Measurements from ENCODE around the gene RPTOR. TPM values are rescaled to one million over a fixed set of nuclear protein-coding genes. Genes with fewer than 3 reads are reported as not detected.

RPTOR gene
- total RNA-seq, 1 donor from 2014 or later = 32.0 TPM

- no peak for TF ChIP-seq EZH2 (IDR thresholded peaks at IDR 0.05; ENCODE audit: insufficient read depth, low read length)
- H3K4me3 Mint-ChIP-seq (ENCODE audit: unreplicated experiment) = no peak overlapping the region
- peaks cover 22% of the 10 kb centered on the region for H3K4me1 Mint-ChIP-seq (ENCODE audit: low read depth, unreplicated experiment)
- Histone ChIP-seq H2AFZ (ENCODE audit: low read depth, low read length) (no peak overlapping the region), H3K79me2 (ENCODE audit: insufficient read depth, low read length) (peaks cover 74% of the 10 kb centered on the region), H3K27ac (ENCODE audit: low read depth, low read length) (no peak overlapping the region), H3K9me3 (ENCODE audit: insufficient read depth, low read depth, low read length) (no peaks in the 10 kb centered on the region), H3K36me3 (ENCODE audit: insufficient read depth, low read length) (no peaks in the 10 kb centered on the region), H3K4me3 (ENCODE audit: insufficient read depth, low read depth, low read length) (no peak overlapping the region), H4K20me1 (ENCODE audit: insufficient read depth, low read length) (peaks cover 49% of the 10 kb centered on the region), H3K4me1 (ENCODE audit: insufficient read depth, low read length) (peaks cover 3% of the 10 kb centered on the region), H3K9ac (ENCODE audit: low read length) (no peak overlapping the region), H3K27me3 (ENCODE audit: insufficient read depth, low read length) (no peaks in the 10 kb centered on the region), H3K4me2 (ENCODE audit: low read length) (no peak overlapping the region)
- H3K27me3 Mint-ChIP-seq (ENCODE audit: low read depth, unreplicated experiment) = no peaks in the 10 kb centered on the region
- peaks cover 2% of the 10 kb centered on the region for H3K36me3 Mint-ChIP-seq (ENCODE audit: low read depth, unreplicated experiment)
- peaks cover 5% of the 10 kb centered on the region for H3K9me3 Mint-ChIP-seq (ENCODE audit: unreplicated experiment)
- DNase-seq (ENCODE audit: low read depth) = no peak
- FAIRE-seq = no peak
- peak overlapping the region; percentile 47 for H3K27ac Mint-ChIP-seq (ENCODE audit: unreplicated experiment)
These were observed 149.7 kb downstream of the RPTOR start for GRCh38 chr17:80694085-80694991.

GRCh38 chr17:80694992-80695912, 150.6 kb downstream of the RPTOR start:
- Histone ChIP-seq H3K36me3 (ENCODE audit: insufficient read depth, low read length) (no peaks in the 10 kb centered on the region), H3K79me2 (ENCODE audit: insufficient read depth, low read length) (peaks cover 77% of the 10 kb centered on the region), H3K9ac (ENCODE audit: low read length) (no peak overlapping the region), H3K9me3 (ENCODE audit: insufficient read depth, low read depth, low read length) (no peaks in the 10 kb centered on the region), H3K27me3 (ENCODE audit: insufficient read depth, low read length) (no peaks in the 10 kb centered on the region), H3K27ac (ENCODE audit: low read depth, low read length) (no peak overlapping the region), H3K4me2 (ENCODE audit: low read length) (no peak overlapping the region), H3K4me3 (ENCODE audit: insufficient read depth, low read depth, low read length) (no peak overlapping the region), H3K4me1 (ENCODE audit: insufficient read depth, low read length) (peaks cover 3% of the 10 kb centered on the region), H4K20me1 (ENCODE audit: insufficient read depth, low read length) (peaks cover 51% of the 10 kb centered on the region), H2AFZ (ENCODE audit: low read depth, low read length) (no peak overlapping the region)
- peak; percentile 16 for DNase-seq (ENCODE audit: low read depth)
- Mint-ChIP-seq H3K4me3 (ENCODE audit: unreplicated experiment) (no peak overlapping the region), H3K27ac (ENCODE audit: unreplicated experiment) (no peak overlapping the region), H3K4me1 (ENCODE audit: low read depth, unreplicated experiment) (peaks cover 22% of the 10 kb centered on the region), H3K9me3 (ENCODE audit: unreplicated experiment) (peaks cover 5% of the 10 kb centered on the region), H3K36me3 (ENCODE audit: low read depth, unreplicated experiment) (peaks cover 2% of the 10 kb centered on the region), H3K27me3 (ENCODE audit: low read depth, unreplicated experiment) (no peaks in the 10 kb centered on the region)
- FAIRE-seq = no peak
- TF ChIP-seq EZH2 (IDR thresholded peaks at IDR 0.05; ENCODE audit: insufficient read depth, low read length) = no peak
- no peak for TF ChIP-seq CTCF (IDR thresholded peaks at IDR 0.05; ENCODE audit: insufficient read depth, low read depth, low read length)

- TF ChIP-seq EZH2 (IDR thresholded peaks at IDR 0.05; ENCODE audit: insufficient read depth, low read length) = no peak
- no peak for TF ChIP-seq CTCF (IDR thresholded peaks at IDR 0.05; ENCODE audit: insufficient read depth, low read depth, low read length)
- peaks cover 83% of the 10 kb centered on the region for H3K79me2 ChIP-seq (ENCODE audit: insufficient read depth, low read length)
- H4K20me1 ChIP-seq (ENCODE audit: insufficient read depth, low read length) = peaks cover 56% of the 10 kb centered on the region
- Mint-ChIP-seq H3K4me1 (ENCODE audit: low read depth, unreplicated experiment) (peaks cover 22% of the 10 kb centered on the region), H3K4me3 (ENCODE audit: unreplicated experiment) (no peak overlapping the region), H3K27me3 (ENCODE audit: low read depth, unreplicated experiment) (no peaks in the 10 kb centered on the region), H3K27ac (ENCODE audit: unreplicated experiment) (no peak overlapping the region), H3K9me3 (ENCODE audit: unreplicated experiment) (peaks cover 5% of the 10 kb centered on the region), H3K36me3 (ENCODE audit: low read depth, unreplicated experiment) (peaks cover 2% of the 10 kb centered on the region)
- no peaks in the 10 kb centered on the region for H3K27me3 ChIP-seq (ENCODE audit: insufficient read depth, low read length)
- no peaks in the 10 kb centered on the region for H3K9me3 ChIP-seq (ENCODE audit: insufficient read depth, low read depth, low read length)
- H3K4me1 ChIP-seq (ENCODE audit: insufficient read depth, low read length) = peaks cover 3% of the 10 kb centered on the region
- H3K27ac ChIP-seq (ENCODE audit: low read depth, low read length) = no peak overlapping the region
- H3K9ac ChIP-seq (ENCODE audit: low read length) = no peak overlapping the region
- H3K4me3 ChIP-seq (ENCODE audit: insufficient read depth, low read depth, low read length) = no peak overlapping the region
- DNase-seq (ENCODE audit: low read depth) (no peak), FAIRE-seq (no peak)
- H3K4me2 ChIP-seq (ENCODE audit: low read length) = no peak overlapping the region
- no peak overlapping the region for H2AFZ ChIP-seq (ENCODE audit: low read depth, low read length)
- H3K36me3 ChIP-seq (ENCODE audit: insufficient read depth, low read length) = no peaks in the 10 kb centered on the region
These were observed 151.3 kb downstream of the RPTOR start for GRCh38 chr17:80695979-80696378.
